Thyroid gland (tissue), 4 donors: ENCODE data around the gene SPRY4.

Experiments
- POLR2A ChIP-seq, 2 donors: fragments of 450-650 bp; IDR thresholded peaks; one replicate each; pipeline ENCODE4 v1.6.1; 2017; ENCODE audit warnings: antibody characterized with exemption in 2 of 2, mild to moderate bottlenecking in 2 of 2, moderate library complexity in 1 of 2
- TF ChIP-seq, protein P1 (sequence below), 6 experiments: fragments of 200-600 bp in 3 of 6; fragments of 450-650 bp in 3 of 6; sonication (generic) in 3 of 6; IDR thresholded peaks; one replicate each; pipeline ENCODE4 v1.5.1; 2016 to 2019; ENCODE audit warnings: antibody characterized with exemption in 6 of 6, mild to moderate bottlenecking in 2 of 6, inconsistent platforms in 1 of 6, moderate library complexity in 1 of 6

DNA sequence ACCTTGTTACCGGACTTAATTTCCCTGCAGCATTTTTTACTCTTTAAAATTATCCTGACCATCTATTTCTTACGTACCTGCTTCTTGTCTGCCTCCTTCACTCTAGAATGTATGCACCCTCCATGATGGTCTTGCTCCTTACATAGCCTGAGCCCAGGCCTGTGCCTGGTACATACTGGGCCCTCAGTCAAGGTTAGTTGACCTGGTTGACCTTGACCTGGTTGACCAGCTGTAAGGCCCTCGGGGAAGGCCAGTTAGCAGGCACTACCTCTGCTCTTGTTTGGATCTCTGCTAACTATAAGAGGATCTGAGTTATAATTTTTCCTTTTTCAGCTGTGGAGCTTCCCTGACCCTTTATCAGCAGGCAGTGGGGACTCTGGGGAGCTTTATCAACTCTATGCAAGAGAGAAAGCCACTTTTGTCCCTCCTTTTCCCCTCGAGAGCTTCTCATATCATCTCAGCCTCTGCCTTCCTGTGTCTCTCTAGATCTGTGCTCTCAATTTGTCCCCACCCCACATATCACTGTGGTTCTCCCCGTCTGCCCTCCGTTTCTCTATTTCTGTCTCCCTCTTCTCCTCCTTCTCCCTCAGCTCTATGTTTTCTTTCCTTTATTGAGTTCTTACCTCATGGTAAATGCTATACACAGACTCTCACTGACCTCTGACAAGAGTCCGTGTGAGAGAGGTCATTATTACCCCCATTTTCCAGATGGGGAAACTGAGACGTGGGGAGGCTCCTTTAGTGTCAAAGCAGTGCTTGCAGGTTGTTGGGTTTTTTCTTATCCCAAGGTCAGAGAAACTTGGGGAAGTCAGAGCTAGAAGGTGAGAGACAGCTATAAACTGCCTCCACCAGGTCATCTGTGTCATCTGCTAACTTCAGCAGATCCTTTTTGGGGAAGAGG is 28.6 kb downstream of the SPRY4 start:
- TF ChIP-seq, protein P1, sequence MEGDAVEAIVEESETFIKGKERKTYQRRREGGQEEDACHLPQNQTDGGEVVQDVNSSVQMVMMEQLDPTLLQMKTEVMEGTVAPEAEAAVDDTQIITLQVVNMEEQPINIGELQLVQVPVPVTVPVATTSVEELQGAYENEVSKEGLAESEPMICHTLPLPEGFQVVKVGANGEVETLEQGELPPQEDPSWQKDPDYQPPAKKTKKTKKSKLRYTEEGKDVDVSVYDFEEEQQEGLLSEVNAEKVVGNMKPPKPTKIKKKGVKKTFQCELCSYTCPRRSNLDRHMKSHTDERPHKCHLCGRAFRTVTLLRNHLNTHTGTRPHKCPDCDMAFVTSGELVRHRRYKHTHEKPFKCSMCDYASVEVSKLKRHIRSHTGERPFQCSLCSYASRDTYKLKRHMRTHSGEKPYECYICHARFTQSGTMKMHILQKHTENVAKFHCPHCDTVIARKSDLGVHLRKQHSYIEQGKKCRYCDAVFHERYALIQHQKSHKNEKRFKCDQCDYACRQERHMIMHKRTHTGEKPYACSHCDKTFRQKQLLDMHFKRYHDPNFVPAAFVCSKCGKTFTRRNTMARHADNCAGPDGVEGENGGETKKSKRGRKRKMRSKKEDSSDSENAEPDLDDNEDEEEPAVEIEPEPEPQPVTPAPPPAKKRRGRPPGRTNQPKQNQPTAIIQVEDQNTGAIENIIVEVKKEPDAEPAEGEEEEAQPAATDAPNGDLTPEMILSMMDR (IDR thresholded peaks at IDR 0.05) = no peak
- no peak for TF ChIP-seq POLR2A (IDR thresholded peaks at IDR 0.05)
